GM12801 (cell line): ENCODE data around the gene DLD.

Experiments
- TF ChIP-seq, protein P1 (sequence below): IDR thresholded peaks from one replicate; pipeline ENCODE4 v1.5.1; 2011; ENCODE audit warnings: control low read depth; ENCODE audit not compliant: insufficient read length; ENCODE audit errors: extremely low read depth

Gene DLD

DNA sequence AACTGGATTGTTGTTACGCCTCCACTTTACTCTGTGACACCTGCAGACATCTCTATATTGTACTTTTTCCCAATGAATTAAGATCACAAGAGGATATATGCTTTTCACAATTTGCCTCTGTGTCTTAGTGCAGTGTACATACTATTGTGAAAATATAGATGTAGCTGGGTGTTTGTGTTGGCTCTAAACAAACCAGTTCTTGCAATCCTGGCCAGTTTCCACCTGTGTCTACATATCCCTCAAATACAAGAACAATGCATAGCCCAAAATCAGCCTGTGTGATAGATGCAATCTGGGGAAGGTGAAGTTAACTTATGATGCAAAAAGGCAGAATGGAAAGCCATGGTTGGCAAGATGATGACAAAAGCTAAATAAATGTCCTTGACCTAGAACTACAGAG lies 36.5 kb upstream of the DLD start:
- TF ChIP-seq, protein P1, sequence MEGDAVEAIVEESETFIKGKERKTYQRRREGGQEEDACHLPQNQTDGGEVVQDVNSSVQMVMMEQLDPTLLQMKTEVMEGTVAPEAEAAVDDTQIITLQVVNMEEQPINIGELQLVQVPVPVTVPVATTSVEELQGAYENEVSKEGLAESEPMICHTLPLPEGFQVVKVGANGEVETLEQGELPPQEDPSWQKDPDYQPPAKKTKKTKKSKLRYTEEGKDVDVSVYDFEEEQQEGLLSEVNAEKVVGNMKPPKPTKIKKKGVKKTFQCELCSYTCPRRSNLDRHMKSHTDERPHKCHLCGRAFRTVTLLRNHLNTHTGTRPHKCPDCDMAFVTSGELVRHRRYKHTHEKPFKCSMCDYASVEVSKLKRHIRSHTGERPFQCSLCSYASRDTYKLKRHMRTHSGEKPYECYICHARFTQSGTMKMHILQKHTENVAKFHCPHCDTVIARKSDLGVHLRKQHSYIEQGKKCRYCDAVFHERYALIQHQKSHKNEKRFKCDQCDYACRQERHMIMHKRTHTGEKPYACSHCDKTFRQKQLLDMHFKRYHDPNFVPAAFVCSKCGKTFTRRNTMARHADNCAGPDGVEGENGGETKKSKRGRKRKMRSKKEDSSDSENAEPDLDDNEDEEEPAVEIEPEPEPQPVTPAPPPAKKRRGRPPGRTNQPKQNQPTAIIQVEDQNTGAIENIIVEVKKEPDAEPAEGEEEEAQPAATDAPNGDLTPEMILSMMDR = no peak

DNA sequence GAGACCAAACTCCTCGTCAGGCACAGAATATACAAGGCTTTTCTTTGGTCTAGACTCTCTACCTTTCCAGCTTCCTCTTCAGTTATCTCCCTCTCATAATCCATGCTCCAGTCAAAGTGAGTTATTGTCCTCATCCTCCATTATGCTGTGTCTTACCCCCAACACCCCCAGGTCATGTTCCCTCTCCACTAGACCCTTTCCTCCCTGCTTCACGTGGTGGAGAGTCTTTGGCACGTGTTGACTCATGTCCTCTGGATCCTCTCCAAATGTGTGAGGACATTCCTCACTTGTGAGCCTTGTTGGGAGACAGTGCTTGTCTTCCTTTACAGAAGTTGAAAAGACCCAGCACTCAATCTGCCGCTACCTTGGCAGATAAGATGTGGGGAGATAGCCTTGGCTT lies 36.0 kb upstream of the DLD start:
- TF ChIP-seq, protein P1 = no peak

DNA sequence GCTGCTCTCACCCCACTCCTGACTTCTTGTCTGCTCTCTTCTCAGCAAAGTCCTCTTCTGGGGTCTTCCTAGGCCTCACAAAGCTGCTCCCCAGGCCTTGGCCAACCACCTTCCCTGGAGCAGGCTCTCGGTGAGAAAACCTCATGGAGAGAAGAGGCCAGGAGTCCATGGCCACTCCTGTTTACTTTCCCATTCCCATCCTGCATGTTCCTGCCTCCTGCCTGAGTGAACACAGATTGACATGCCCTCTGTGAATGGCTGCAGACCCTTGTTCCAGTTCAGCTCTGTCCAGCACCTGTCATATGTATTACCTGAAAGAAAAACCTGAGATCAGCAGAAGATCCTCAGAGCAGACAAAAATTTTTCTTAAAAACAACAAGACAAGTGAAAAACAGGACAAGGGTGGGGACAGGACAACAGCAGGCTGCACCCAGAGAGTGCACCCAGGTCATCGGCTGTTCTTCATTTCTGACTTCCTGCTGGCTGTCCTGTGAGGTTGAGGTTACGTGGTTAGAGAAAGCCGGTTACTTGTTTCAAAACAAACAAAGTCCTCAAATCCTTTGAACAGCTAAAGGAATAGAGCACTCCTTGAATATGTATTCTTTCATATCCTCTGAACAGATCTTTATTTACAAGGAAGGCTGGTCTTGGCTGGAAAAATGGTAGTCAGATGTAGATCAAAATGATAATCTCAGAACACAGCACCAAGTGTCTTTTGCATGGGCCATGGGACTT lies 34.0 kb upstream of the DLD start:
- TF ChIP-seq, protein P1 = no peak

DNA sequence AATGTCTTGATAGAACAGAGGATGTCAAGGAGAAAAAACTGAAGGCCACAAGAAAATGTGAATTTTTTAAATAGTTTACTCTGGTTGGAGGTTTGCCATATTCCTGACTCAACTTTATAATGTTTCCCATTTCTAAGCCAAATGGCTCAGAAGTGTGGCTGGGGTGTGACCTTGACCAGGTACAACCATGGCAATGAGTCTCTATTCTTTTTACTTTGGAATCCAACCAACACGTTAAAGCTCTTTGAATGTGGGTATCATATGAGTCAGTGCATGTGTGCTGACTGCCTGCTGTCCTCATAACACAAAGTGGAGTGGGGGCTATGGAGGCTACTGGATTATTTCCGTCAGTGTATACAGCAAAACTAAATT lies 33.5 kb upstream of the DLD start:
- TF ChIP-seq, protein P1 = no peak

DNA sequence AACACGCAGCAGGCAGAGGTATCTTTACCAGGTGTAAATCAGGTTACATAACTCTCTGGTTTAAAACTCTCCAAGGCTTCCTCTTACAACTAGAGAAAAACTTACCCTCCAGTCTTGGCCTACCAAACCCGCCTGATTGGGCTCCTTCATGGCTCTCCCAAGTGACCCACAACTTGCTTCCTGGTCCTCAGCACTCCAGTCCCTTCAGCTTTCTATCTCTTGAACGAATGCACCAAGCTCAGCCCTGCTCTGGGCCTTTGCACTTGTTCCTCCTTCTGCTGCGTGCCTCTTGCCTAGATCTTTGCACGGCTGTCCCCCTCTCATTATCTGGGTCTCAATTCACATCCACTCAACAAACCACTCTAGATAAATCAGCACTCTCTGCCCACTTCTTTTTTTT lies 32.7 kb upstream of the DLD start:
- TF ChIP-seq, protein P1 = no peak

DNA sequence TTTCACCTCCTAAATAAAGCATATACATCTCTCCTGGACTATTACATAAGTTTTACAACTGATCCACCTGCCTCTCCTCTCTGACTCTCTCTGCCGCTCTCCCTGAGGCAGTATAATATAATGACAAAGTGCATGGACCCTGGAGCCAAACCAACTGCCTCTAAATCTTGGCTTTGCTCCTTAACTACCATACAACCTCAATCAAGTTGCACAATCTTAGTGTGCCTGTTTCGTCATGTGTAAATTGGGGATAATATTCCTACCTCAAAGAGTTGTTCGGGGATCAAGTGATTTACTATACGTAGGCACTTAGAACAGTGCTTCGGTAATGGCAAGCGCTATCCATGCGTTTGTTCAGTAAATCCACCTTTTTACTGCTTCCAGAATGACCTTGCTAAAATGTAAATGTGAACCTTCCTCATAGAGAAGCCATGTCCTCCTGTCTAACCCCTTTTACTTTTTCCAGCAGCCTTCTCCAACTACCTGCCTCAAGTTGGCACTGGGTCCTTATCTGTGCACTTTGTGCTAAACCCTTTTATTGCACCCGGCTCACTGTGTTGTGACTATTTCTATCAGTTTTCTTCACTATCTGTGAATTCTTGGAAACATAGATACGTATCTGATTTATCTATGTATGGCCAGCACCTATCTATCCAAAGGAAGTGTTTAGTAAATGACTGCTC lies 30.6 kb upstream of the DLD start:
- TF ChIP-seq, protein P1 = no peak

DNA sequence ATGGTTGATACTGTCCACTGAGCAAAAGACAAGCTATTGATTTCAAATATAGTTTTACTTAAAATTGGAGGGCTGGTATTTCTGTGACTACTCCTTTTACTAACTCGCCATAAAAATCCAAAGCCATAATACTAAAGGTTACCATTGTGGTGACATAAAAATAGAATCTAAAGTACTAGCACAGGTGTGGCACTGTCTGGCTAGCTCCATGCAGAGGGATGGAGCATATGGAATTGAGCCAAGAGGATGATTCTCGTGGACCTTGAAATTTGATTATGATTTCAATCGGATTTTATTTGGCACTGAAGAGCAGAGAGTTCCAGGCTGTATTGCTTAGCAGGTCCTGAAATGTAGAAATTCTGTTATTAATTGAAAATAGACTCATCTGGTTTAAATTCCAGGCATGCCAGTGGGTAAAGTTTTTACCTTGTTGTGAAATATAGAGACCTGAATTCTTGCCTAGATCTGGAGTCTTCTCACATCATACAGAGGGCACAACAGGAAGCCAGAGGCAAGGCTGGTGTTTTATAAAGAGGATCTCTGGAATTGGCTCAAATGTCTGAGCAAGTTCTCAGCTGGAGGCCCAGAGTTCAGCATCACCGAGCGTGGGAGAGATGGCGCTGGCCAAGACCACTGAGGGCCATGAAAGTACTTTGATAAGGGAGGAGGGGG lies 29.9 kb upstream of the DLD start:
- TF ChIP-seq, protein P1 = no peak
